GM18507 (cell line): ENCODE data around the gene SPEF1.

Source experiments
- DNase-seq: peaks from one replicate; pipeline ENCODE4 v3.0.0; 2011; ENCODE audit warnings: low read depth; ENCODE audit not compliant: insufficient read length; ENCODE audit errors: extremely low spot score
- FAIRE-seq: peaks from 2 replicates; lab custom pipeline; 2011; peaks lifted over from hg19 to GRCh38; lab: Jason Lieb, UNC

The SPEF1 gene

GRCh38 chr20:3812259-3812681, 31.0 kb upstream of the SPEF1 start:
- DNase-seq, result no peak
- FAIRE-seq, result no peak

GRCh38 chr20:3811467-3812258, 30.4 kb upstream of the SPEF1 start:
- FAIRE-seq, result no peak

GRCh38 chr20:3808544-3808943, 27.3 kb upstream of the SPEF1 start:
- DNase-seq, result no peak
- FAIRE-seq, result no peak

More at GRCh38 chr20:3811467-3812258, 30.4 kb upstream of the SPEF1 start:
- no peak for DNase-seq

- FAIRE-seq (no peak), DNase-seq (no peak)
These were observed 23.5 kb upstream of the SPEF1 start for GRCh38 chr20:3804781-3805180.

- DNase-seq (no peak), FAIRE-seq (no peak)
These were observed 23.1 kb upstream of the SPEF1 start for GRCh38 chr20:3804254-3804751.

- no peak for FAIRE-seq
- DNase-seq, result no peak
These were observed 22.6 kb upstream of the SPEF1 start for GRCh38 chr20:3803854-3804253.

- DNase-seq (no peak), FAIRE-seq (no peak)
These were observed 22.0 kb upstream of the SPEF1 start for GRCh38 chr20:3803289-3803688.

- DNase-seq, result no peak
- no peak for FAIRE-seq
These were observed 21.4 kb upstream of the SPEF1 start for GRCh38 chr20:3802524-3803239.

- no peak for FAIRE-seq
- no peak for DNase-seq
These were observed 20.6 kb upstream of the SPEF1 start for GRCh38 chr20:3801846-3802245.

GRCh38 chr20:3801299-3801698, 20.1 kb upstream of the SPEF1 start:
- FAIRE-seq (no peak), DNase-seq (no peak)

GRCh38 chr20:3800878-3801260, 19.6 kb upstream of the SPEF1 start:
- DNase-seq (no peak), FAIRE-seq (no peak)

GRCh38 chr20:3800256-3800877, 19.1 kb upstream of the SPEF1 start:
- FAIRE-seq (no peak), DNase-seq (no peak)

- DNase-seq, result no peak
- no peak for FAIRE-seq
These were observed 17.6 kb upstream of the SPEF1 start for GRCh38 chr20:3798908-3799248.

GRCh38 chr20:3798373-3798768, 17.1 kb upstream of the SPEF1 start:
- DNase-seq (no peak), FAIRE-seq (no peak)

GRCh38 chr20:3797592-3798372, 16.5 kb upstream of the SPEF1 start:
- DNase-seq, result no peak
- peak; percentile 73 for FAIRE-seq

- FAIRE-seq (no peak), DNase-seq (no peak)
These were observed 15.9 kb upstream of the SPEF1 start for GRCh38 chr20:3797226-3797545.

- no peak for DNase-seq
- no peak for FAIRE-seq
These were observed 15.4 kb upstream of the SPEF1 start for GRCh38 chr20:3796477-3797225.

GRCh38 chr20:3795511-3796468, 14.5 kb upstream of the SPEF1 start, which contains the start of gene CDC25B:
Gene CDC25B, plus strand, starts transcription at chr20:3796310. Its CDS starts 222 bp downstream, at chr20:3796532.
- DNase-seq (peak; percentile 81), FAIRE-seq (peak; percentile 93)
